ENCODE results near the gene MEF2C.
"Not testable (repeated sequence)": the region's sequence is repeated elsewhere in the genome, so short reads cannot be mapped to it uniquely, and the experiment has no call there.

MEF2C gene

GRCh38 chr5:88883059-88883835 is at the start of gene MEF2C:
MEF2C (minus strand) TSS chr5:88883184; CDS start chr5:88823788, 59,396 bp downstream.
- no peak for DNase-seq (ENCODE audit: low read depth)

- DNase-seq (ENCODE audit: low read depth), result no peak
Observed at GRCh38 chr5:88932541-88932940, 49.6 kb upstream of the MEF2C start.

- no peak for DNase-seq (ENCODE audit: low read depth)
Observed at GRCh38 chr5:88930335-88930734, 47.4 kb upstream of the MEF2C start.

- no peak for DNase-seq (ENCODE audit: low read depth)
Observed at GRCh38 chr5:88929385-88929784, 46.4 kb upstream of the MEF2C start.

- DNase-seq (ENCODE audit: low read depth), result no peak
Observed at GRCh38 chr5:88926774-88927173, 43.8 kb upstream of the MEF2C start.

DNA sequence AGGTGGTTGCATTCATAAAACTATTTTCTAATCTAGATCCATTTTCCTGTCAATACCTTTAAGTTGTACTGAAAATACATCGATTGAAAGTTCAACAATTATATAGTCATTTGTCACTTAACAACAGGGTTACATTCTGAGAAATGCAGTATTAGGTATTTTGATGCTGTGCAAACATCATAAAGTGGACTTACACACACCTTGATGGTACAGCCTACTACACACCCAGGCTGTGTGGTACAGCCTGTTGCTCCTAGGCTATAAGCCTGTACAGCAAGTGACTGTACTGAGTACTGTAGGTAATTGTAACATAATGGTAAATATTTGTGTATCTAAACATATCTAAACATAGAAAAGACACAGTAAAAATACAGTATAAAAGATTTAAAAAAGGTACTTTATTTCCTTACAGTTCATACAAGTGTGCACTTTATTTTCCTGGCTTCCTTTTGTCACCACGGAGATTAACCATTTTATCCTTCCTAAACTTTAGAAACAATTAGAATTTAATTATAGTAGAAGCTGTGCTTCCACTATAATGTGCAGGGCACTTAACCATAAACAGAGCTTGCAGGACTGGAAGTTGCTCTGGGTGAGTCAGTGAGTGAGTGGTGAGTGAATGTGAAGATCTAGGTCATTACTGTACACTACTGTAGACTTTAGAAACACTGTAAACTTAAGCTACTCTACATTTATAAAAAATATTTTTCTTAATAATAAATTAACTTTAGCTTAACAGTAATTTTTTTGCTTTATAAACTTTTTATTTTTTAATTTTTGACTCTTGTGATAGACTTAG is 42.9 kb upstream of the MEF2C start:
- no peak for DNase-seq (ENCODE audit: low read depth)

- DNase-seq (ENCODE audit: low read depth), result no peak
Observed at GRCh38 chr5:88924330-88924657, 41.3 kb upstream of the MEF2C start.

DNA sequence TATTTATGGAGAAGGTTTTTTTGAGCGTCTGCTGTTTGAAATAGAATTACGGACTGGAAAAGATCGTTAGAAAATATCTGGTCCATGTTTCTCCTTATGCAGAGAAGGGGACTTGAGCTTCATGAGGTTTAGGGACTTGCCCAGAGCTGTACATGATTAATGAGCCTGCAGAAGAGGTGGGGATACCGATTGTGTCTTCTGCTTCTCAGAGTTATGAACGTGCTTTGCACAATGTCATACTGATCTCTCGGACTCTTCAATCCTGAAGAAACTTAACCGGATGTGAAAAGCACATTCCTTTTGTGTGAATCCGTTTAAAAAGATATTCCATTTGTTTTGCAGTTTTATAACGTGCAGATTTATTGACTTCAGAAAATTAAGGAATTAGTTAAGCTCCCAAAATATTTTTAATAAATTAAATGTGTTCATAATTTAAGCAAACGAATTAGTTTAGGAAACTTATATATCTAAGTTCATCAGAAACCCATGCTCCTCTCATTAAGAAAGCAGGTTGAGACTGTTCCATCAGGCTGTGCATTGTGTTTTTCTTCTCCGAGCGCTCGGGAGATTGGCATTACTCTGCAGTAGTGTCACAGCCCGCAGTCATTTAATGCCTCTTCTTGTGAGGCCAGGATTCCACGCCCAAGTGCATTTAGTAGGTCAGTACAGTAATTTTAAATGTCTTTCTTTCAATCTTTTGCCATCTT is 40.8 kb upstream of the MEF2C start:
- DNase-seq (ENCODE audit: low read depth), result no peak

DNA sequence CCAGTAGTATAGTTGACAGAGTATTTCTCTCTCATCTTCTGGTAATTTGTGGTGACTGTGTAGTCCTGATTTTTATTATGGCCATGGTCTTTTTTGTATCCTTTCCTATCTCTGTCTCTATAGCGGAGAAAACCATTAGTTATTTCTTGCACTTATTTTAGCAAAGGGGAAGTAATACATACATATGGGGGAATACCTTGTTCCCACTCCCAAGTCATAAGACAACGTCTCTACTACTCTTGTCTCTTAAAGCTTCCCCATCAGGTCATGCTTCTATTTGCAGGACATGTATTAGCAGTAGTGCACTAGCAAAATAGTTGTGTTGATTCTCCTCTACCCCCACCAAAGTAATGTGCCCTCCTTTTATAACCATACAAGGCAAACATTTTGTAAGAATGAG is 29.8 kb upstream of the MEF2C start:
- DNase-seq (ENCODE audit: low read depth), result not testable (repeated sequence)

GRCh38 chr5:88911059-88911572 is 28.1 kb upstream of the MEF2C start:
- not testable (repeated sequence) for DNase-seq (ENCODE audit: low read depth)

DNA sequence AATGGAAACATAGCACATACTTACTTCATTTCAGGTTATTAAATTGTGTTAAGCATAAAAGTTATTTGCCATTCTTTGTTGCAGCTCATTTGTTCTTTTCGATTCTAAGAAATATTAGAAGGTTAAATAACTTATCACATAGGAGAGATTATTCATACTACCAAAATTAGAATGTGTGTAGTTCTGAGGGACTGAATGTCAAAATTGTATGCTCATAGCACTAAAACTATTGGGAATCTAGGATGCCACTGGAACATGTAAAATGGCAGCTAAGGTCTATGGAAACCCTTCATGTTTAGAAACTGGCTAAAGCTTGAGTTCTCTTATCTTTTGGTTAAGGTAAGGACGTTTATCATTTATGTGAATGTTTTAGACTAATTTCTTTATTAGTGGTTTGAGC is 21.5 kb upstream of the MEF2C start:
- DNase-seq (ENCODE audit: low read depth), result not testable (repeated sequence)

DNA sequence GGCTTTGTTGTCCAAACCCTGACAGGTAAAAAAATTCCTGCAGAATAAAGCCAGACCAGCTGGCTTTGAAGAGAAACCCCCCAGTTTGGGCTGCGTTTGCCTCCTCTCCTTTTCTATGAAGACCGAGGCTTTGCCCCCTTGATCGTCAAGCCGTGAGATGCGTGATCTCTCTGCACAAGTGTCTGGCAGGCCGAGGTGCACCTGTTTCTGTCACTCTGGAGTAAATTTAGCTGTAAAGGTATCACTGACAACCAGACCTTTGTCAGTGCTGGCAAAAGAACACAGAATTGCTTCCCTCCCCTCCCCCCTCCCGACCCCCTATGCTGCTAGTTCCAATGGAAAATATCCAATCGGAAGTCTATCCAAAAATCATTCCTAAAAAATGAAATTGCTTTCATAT is 21.0 kb upstream of the MEF2C start:
- DNase-seq (ENCODE audit: low read depth), result not testable (repeated sequence)

DNA sequence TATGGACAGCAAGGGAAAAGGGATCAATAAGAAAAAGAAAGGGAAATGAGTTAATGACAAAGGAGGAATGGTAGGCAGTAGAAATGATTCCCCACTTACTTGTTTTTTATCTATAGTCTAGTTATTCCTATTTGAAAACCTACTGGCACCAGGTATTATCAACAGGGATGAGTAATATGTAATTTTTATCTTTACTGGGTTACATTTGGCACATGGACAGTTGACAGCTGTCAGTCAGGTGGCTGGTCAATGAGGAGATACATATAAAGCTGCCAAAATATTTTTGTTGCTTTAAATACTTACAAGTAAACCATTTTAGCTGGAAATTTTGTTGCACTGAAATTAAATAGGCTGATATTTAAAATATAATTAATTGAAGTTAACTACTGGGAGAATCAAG is 18.1 kb upstream of the MEF2C start:
- not testable (repeated sequence) for DNase-seq (ENCODE audit: low read depth)

GRCh38 chr5:88899096-88899737 is 16.2 kb upstream of the MEF2C start:
- no peak for DNase-seq (ENCODE audit: low read depth)

GRCh38 chr5:88897748-88898147 is 14.8 kb upstream of the MEF2C start:
- no peak for DNase-seq (ENCODE audit: low read depth)

DNA sequence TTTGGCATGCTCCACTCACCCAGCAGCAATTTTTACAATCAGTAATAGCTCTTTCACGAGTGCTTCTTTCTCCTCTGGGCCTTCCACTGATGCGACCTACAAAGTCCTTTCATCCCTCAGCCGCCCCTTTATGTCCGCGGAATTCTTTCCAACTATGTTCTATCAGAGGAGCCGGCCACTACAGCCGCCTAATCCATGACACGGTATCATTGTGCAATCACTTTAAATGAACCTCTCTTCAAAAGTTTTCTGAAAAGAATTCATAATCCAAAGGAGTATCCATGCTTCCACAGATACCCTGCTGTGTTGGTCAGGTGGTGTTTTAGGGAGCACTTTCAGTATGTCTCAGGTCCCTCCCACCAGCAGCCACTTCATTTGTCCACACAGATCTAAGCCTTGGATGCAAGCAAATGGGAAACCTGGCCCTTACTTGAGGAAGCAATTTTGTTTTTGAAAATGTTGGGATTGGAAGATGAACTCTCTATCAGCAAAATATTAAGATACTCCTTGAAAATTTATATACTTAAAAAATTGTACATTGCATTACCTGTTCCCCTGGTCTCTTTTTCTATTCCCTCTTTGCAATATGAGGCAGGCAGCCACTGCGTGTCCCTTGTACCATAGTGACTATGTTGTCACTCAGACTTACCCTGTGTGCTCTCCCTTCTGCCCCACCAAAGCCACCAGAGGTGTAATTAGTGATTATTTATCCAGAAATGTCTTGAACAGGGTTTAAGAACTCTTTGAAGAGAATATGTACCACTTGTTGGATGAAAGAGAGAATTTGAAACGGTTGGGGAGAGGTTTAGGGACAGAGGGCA is 12.9 kb upstream of the MEF2C start:
- DNase-seq (ENCODE audit: low read depth), result no peak

- DNase-seq (ENCODE audit: low read depth), result no peak
Observed at GRCh38 chr5:88892669-88893068, 9.7 kb upstream of the MEF2C start.

- no peak for DNase-seq (ENCODE audit: low read depth)
Observed at GRCh38 chr5:88890070-88890781, 7.2 kb upstream of the MEF2C start.

GRCh38 chr5:88889189-88890069 is 6.4 kb upstream of the MEF2C start:
- no peak for DNase-seq (ENCODE audit: low read depth)

DNA sequence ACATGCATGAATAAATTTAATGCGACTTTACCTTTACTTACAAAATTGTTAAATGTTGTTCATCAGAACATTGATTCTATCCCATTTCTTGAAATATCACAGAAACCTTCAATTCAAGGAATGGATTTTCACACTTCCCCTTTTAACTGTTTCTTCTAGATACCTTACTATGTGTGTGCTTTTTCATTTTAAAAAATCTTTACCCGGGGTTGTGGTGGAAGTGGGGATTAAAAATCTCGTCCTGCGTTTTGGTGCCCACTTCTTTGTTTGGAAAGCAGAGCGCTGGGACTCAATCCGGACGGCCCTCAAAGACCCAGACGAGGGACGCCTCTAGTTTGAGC is 5.8 kb upstream of the MEF2C start:
- no peak for DNase-seq (ENCODE audit: low read depth)
